CD8-positive, alpha-beta memory T cell (primary cell): Measurements from ENCODE around the gene SLC13A2. TPM values are rescaled to one million over a fixed set of nuclear protein-coding genes. Genes with fewer than 3 reads are reported as not detected.
A peak's percentile ranks its signal among the peaks of the same experiment; 100 is the strongest.

Experiments
- CTCF ChIA-PET: fragments of 350-600 bp; sonication (Branson Sonifier 250); formaldehyde crosslinking; loops from one replicate; lab custom pipeline; 2021; ENCODE audit warnings: antibody characterized with exemption; lab: Charles Lee
- POLR2A ChIA-PET: fragments of 350-600 bp; sonication (Branson Sonifier 250); formaldehyde crosslinking; loops from one replicate; lab custom pipeline; 2021; ENCODE audit warnings: antibody characterized with exemption; lab: Charles Lee
- DNase-seq, 5 donors: peaks; one replicate each; pipeline versions ENCODE4 v3.0.0 to v3.0.0-alpha.2; 2020 to 2022; ENCODE audit warnings: mixed read lengths in 1 of 5
- H3K27ac ChIP-seq: one replicate; pipeline ENCODE4 v1.7.0; 2013; ENCODE audit warnings: low read depth, mild to moderate bottlenecking, low read length, moderate library complexity
- H3K27me3 ChIP-seq: 2 replicates; pipeline ENCODE4 v1.7.0; 2013; ENCODE audit warnings: low read length, mild to moderate bottlenecking; ENCODE audit not compliant: insufficient read depth, poor library complexity, severe bottlenecking
- H3K36me3 ChIP-seq: 2 replicates; pipeline ENCODE4 v1.7.0; 2013; ENCODE audit warnings: mild to moderate bottlenecking, low read length, moderate library complexity; ENCODE audit not compliant: insufficient read depth
- H3K4me1 ChIP-seq: 2 replicates; pipeline ENCODE4 v1.7.0; 2013; ENCODE audit warnings: mild to moderate bottlenecking, low read length, moderate library complexity; ENCODE audit not compliant: insufficient read depth
- H3K4me3 ChIP-seq: 2 replicates; pipeline ENCODE4 v1.7.0; 2013; ENCODE audit warnings: mild to moderate bottlenecking, low read length
- H3K9me3 ChIP-seq: 2 replicates; pipeline ENCODE4 v1.7.0; 2013; ENCODE audit warnings: mild to moderate bottlenecking, low read length
- H3K27ac Mint-ChIP-seq, 8 donors: one replicate each; pipeline ENCODE4 v1.8.0; 2020 to 2021; ENCODE audit warnings: mixed read lengths in 8 of 8, mild to moderate bottlenecking in 6 of 8, inconsistent platforms in 3 of 8, moderate library complexity in 3 of 8
- H3K27me3 Mint-ChIP-seq, 2 donors: one replicate each; pipeline ENCODE4 v1.8.0; 2020 to 2021; ENCODE audit warnings: mixed read lengths in 2 of 2, mild to moderate bottlenecking in 1 of 2, moderate library complexity in 1 of 2
- H3K36me3 Mint-ChIP-seq, 3 donors: one replicate each; pipeline ENCODE4 v1.8.0; 2020 to 2021; ENCODE audit warnings: mixed read lengths in 3 of 3, inconsistent platforms in 1 of 3, mild to moderate bottlenecking in 1 of 3
- H3K4me1 Mint-ChIP-seq, 3 donors: one replicate each; pipeline ENCODE4 v1.8.0; 2020 to 2021; ENCODE audit warnings: mixed read lengths in 3 of 3, inconsistent platforms in 1 of 3, mild to moderate bottlenecking in 1 of 3
- H3K4me3 Mint-ChIP-seq, 7 donors: one replicate each; pipeline ENCODE4 v1.8.0; 2020 to 2021; ENCODE audit warnings: mixed read lengths in 7 of 7, mild to moderate bottlenecking in 6 of 7, moderate library complexity in 4 of 7, inconsistent platforms in 2 of 7
- H3K9me3 Mint-ChIP-seq, 5 donors: one replicate each; pipeline ENCODE4 v1.8.0; 2020 to 2022; ENCODE audit warnings: mixed read lengths in 5 of 5, mild to moderate bottlenecking in 3 of 5, moderate library complexity in 2 of 5, inconsistent platforms in 1 of 5
- polyA plus RNA-seq: library from polyadenylated mRNA; unstranded; fragments of 300-500 nt; fragmentation: Illumina TruSeq; gene quantifications from one replicate; pipeline ENCODE4 v1.2.3, GENCODE V29; 2021
- total RNA-seq, 2 experiments: library from RNA; stranded (reverse); gene quantifications; one replicate each; pipeline ENCODE4 v1.2.3, GENCODE V29; 2021

The SLC13A2 gene
- total and polyA plus RNA-seq, 3 experiments from 2014 or later = not detected

DNA sequence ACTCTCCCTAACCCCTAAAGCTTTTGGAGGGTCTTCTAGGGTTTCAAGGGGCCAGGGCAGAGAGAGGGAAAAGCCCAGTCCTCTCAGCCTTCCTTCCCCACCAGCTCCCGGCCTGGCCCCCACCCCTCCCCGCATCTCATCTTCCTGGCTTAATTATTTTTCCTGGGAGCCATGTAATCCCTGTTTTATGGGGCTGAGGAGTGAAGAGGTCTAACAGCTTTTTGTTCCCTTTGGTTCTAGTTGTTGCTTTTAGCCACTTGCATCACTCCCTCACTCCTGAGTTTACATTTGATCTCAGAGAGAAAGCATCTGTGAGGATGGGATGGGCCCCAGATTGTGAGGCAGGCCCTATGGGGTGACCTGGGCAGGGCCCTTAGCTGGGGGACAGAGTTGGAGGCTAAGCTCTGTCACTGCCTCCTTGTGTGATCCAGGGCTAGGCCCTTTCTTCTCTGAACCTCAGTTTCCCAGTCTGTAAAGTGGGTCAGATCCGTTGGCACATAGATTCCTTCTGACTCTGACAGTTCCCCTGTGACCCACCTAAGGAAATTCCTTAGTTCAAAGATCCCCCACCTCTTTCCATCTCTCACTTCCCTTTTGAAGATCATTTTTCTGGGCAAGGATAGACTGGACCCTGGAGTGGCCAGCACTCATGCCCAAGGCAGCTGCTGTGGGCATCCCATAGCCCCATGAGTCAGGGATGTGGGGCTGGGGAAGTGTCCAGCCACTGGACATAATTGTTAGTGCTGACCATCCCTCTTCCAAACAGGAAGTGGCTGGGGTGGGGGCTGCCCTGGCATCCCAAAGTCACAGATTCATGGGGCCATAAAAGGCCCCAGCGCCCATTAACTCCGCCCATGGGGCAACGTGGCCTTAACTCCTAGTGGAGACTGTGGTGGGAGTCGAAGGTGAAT lies 58.9 kb downstream of the SLC13A2 start:
- Histone ChIP-seq H3K36me3 (no peaks in the 10 kb centered on the region), H3K27ac (no peak overlapping the region), H3K27me3 (no peaks in the 10 kb centered on the region), H3K4me1 (no peaks in the 10 kb centered on the region), H3K4me3 (no peak overlapping the region), H3K9me3 (no peaks in the 10 kb centered on the region)
- no peaks in the 10 kb centered on the region for H3K36me3 Mint-ChIP-seq
- H3K9me3 Mint-ChIP-seq = no peaks in the 10 kb centered on the region
- CTCF ChIA-PET = no interaction called here
- H3K4me1 Mint-ChIP-seq = peaks cover 0 to under 1% (median 0%) of the 10 kb centered on the region in 3 donors
- no peak overlapping the region for H3K27ac Mint-ChIP-seq
- no peak overlapping the region for H3K4me3 Mint-ChIP-seq
- POLR2A ChIA-PET = no interaction called here
- H3K27me3 Mint-ChIP-seq = peaks cover 0 to 6% of the 10 kb centered on the region in 2 donors
- no peak for DNase-seq

DNA sequence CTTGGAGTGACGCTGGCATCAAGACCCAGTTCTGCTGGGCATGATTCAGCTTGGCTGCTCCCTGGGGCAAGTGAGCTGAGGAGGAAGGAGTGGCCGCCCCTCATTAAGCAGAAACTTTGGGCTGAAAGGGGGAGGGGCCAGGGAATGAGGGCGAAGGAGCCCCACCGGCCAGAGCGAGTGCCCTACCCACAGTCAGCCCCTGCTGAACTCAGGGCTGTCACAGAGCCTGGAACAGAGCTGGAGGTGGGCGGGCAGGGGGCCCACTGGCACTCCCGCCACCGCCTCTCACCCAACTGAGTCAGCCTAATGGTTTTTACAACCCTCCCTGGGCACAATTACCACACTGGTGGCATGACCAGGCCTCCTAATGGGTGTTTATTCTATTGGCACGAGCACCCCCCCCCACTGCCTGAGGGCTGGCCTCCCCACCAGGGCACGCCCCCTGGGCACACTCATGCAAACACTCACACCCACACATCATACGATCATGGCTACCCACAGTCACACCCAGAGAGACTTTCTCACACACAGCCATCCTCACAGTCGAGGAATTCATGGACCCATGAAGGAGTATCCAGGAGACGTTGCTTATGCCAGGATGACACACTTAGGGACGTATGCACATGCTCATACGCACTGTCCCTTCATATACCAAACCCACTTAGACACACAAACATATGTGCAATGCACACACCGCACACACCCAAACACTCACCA lies 59.8 kb downstream of the SLC13A2 start:
- DNase-seq = no peak
- Mint-ChIP-seq H3K27me3 (peaks cover 0 to 6% of the 10 kb centered on the region in 2 donors), H3K27ac (no peak overlapping the region), H3K9me3 (no peaks in the 10 kb centered on the region), H3K36me3 (no peaks in the 10 kb centered on the region), H3K4me3 (no peak overlapping the region), H3K4me1 (no peaks in the 10 kb centered on the region)
- Histone ChIP-seq H3K27me3 (no peaks in the 10 kb centered on the region), H3K36me3 (no peaks in the 10 kb centered on the region), H3K9me3 (no peaks in the 10 kb centered on the region), H3K4me1 (no peaks in the 10 kb centered on the region), H3K4me3 (no peak overlapping the region), H3K27ac (no peak overlapping the region)
- ChIA-PET CTCF (no interaction called here), POLR2A (no interaction called here)

DNA sequence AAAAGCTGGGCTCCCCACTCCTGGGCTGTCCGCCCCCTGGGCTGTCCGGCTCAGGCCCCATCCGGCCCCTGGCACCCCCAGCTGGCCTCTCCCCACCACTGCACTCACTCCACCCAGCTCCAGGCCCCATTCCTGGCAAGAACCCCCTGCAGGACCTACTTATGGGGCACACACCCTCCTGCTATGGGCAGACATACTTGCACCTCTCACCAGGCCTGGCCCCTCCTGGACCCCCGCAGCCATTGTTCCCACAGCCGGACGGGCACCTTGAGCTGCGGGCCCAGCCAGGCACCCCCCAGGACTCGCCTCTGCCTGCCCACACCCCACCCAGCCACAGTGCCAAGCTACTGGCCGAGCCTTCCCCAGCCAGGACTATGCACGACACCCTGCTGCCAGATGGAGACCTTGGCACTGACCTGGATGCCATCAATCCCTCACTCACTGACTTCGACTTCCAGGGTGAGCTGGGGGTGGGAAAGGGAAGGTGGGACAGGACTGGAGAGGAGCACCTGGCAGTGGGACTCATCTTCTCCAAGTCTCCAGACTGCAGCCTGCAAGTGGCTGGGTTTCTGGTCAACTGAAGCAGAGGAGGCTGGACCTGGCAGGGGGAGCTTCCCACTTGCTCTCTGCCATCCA lies 61.4 kb downstream of the SLC13A2 start:
- no peaks in the 10 kb centered on the region for H3K36me3 Mint-ChIP-seq
- Histone ChIP-seq H3K27ac (no peak overlapping the region), H3K36me3 (no peaks in the 10 kb centered on the region), H3K4me3 (no peak overlapping the region), H3K4me1 (no peaks in the 10 kb centered on the region), H3K27me3 (no peaks in the 10 kb centered on the region), H3K9me3 (no peaks in the 10 kb centered on the region)
- CTCF ChIA-PET = no interaction called here
- no peak for DNase-seq
- H3K9me3 Mint-ChIP-seq = no peaks in the 10 kb centered on the region
- H3K4me1 Mint-ChIP-seq = no peaks in the 10 kb centered on the region
- peaks cover 0 to 6% of the 10 kb centered on the region in 2 donors for H3K27me3 Mint-ChIP-seq
- no peak overlapping the region for H3K4me3 Mint-ChIP-seq
- H3K27ac Mint-ChIP-seq = no peak overlapping the region
- POLR2A ChIA-PET = no interaction called here

DNA sequence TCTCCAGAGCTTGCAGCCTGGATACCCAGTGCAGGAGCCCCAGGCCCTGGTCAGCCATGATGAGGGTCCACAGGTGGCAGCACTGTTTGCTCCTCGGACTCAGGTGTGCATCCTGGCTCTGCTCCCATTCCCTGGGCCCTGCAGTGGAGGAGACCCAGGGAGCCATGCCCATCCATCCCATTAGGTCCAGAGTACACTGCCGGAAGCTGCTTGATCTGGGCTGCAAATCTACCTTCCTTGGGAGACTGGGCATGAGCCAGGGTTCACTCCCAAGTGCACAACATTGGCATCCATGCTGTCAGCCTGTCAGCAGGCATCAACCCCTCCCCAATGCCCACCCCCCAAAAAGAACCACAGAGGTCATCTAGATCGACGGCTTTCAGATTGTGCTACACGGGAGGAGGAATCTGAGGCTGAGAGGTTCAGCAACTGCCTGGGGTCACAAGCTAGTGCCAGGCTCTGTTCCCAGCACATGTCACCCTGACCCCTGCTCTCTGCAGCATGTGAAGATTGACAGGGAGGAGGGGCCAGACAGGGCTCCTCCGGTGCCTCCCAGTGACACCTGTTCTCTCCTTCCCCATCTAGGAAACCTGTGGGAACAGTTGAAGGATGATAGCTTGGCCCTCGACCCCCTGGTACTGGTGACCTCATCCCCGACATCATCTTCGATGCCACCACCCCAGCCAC lies 63.2 kb downstream of the SLC13A2 start:
- H3K27me3 Mint-ChIP-seq = peaks cover 0 to under 1% of the 10 kb centered on the region in 2 donors
- H3K4me3 ChIP-seq = no peak overlapping the region
- no peaks in the 10 kb centered on the region for H3K4me1 Mint-ChIP-seq
- H3K4me1 ChIP-seq = no peaks in the 10 kb centered on the region
- no peaks in the 10 kb centered on the region for H3K9me3 Mint-ChIP-seq
- DNase-seq = no peak
- no peaks in the 10 kb centered on the region for H3K36me3 ChIP-seq
- no peaks in the 10 kb centered on the region for H3K36me3 Mint-ChIP-seq
- no peaks in the 10 kb centered on the region for H3K9me3 ChIP-seq
- H3K27ac ChIP-seq = no peak overlapping the region
- H3K4me3 Mint-ChIP-seq = no peak overlapping the region
- POLR2A ChIA-PET = no interaction called here
- H3K27ac Mint-ChIP-seq = no peak overlapping the region
- CTCF ChIA-PET = interaction anchor here (1.6 to 2.2 kb wide), 2 partner anchors 13 to 42 kb away, joined by 5 to 6 read pairs; no protein-coding TSS in a partner anchor
- no peaks in the 10 kb centered on the region for H3K27me3 ChIP-seq

GRCh38 chr17:28537219-28537610 lies 63.8 kb downstream of the SLC13A2 start:
- no peaks in the 10 kb centered on the region for H3K4me1 Mint-ChIP-seq
- no peak overlapping the region for H3K4me3 Mint-ChIP-seq
- H3K27ac ChIP-seq = no peak overlapping the region
- no peaks in the 10 kb centered on the region for H3K9me3 Mint-ChIP-seq
- POLR2A ChIA-PET = no interaction called here
- no peaks in the 10 kb centered on the region for H3K9me3 ChIP-seq
- no peaks in the 10 kb centered on the region for H3K36me3 Mint-ChIP-seq
- H3K27ac Mint-ChIP-seq = peak overlapping the region in 1 of 8 donors; percentile 25
- H3K4me1 ChIP-seq = no peaks in the 10 kb centered on the region
- no peak overlapping the region for H3K4me3 ChIP-seq
- CTCF ChIA-PET = interaction anchor here (1.6 to 2.2 kb wide), 2 partner anchors 12 to 42 kb away, joined by 5 to 6 read pairs; no protein-coding TSS in a partner anchor
- no peaks in the 10 kb centered on the region for H3K27me3 ChIP-seq
- DNase-seq = no peak
- no peaks in the 10 kb centered on the region for H3K27me3 Mint-ChIP-seq
- H3K36me3 ChIP-seq = no peaks in the 10 kb centered on the region

- no peaks in the 10 kb centered on the region for H3K9me3 Mint-ChIP-seq
Observed at GRCh38 chr17:28538296-28538895, 65.0 kb downstream of the SLC13A2 start.

GRCh38 chr17:28540231-28540630 lies 66.8 kb downstream of the SLC13A2 start:
- no peaks in the 10 kb centered on the region for H3K36me3 Mint-ChIP-seq
- Histone ChIP-seq H3K27me3 (no peaks in the 10 kb centered on the region), H3K36me3 (no peaks in the 10 kb centered on the region), H3K4me3 (no peak overlapping the region), H3K27ac (no peak overlapping the region), H3K4me1 (no peaks in the 10 kb centered on the region), H3K9me3 (no peaks in the 10 kb centered on the region)
- no peaks in the 10 kb centered on the region for H3K4me1 Mint-ChIP-seq
- POLR2A ChIA-PET = no interaction called here
- no peak overlapping the region for H3K4me3 Mint-ChIP-seq
- CTCF ChIA-PET = interaction anchor here (0.6 to 1.4 kb wide), 5 partner anchors 10 to 310 kb away, joined by 3 read pairs; no protein-coding TSS in a partner anchor
- peak overlapping the region in 1 of 8 donors; percentile 32 for H3K27ac Mint-ChIP-seq
- no peaks in the 10 kb centered on the region for H3K27me3 Mint-ChIP-seq
- no peaks in the 10 kb centered on the region for H3K9me3 Mint-ChIP-seq
- no peak for DNase-seq

More at GRCh38 chr17:28538296-28538895, 65.0 kb downstream of the SLC13A2 start:
- Histone ChIP-seq H3K36me3 (no peaks in the 10 kb centered on the region), H3K4me1 (no peaks in the 10 kb centered on the region), H3K27ac (no peak overlapping the region), H3K9me3 (no peaks in the 10 kb centered on the region), H3K4me3 (no peak overlapping the region), H3K27me3 (no peaks in the 10 kb centered on the region)
- Mint-ChIP-seq H3K27ac (no peak overlapping the region), H3K36me3 (no peaks in the 10 kb centered on the region), H3K4me1 (no peaks in the 10 kb centered on the region), H3K27me3 (no peaks in the 10 kb centered on the region), H3K4me3 (no peak overlapping the region)
- no peak for DNase-seq
- POLR2A ChIA-PET = no interaction called here
- CTCF ChIA-PET = interaction anchor here (1.6 to 2.2 kb wide), 2 partner anchors 11 to 43 kb away, joined by 5 to 6 read pairs; no protein-coding TSS in a partner anchor
